ENCODE data around the gene MRPS15.

The MRPS15 gene

DNA sequence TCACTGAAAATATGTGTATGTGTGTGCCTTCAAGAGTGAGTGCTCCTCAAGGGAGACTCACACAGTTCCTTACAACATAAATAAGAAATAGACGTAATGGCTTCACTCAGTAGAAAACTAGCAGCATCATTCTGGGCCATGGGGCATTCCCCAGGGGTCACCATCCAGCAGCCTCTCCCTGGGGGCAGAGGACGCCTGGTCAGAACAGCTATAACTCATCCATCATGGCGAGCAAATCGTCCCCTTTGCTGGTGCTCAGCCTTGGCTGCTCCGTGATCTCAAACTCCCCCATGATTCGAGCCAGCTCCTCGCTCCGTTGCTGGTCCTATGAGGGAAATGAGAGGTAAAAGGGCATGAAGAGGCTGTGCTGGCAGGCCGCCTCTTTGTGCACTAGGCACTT, 46.3 kb downstream of the MRPS15 start:
- no peak for DNase-seq

DNA sequence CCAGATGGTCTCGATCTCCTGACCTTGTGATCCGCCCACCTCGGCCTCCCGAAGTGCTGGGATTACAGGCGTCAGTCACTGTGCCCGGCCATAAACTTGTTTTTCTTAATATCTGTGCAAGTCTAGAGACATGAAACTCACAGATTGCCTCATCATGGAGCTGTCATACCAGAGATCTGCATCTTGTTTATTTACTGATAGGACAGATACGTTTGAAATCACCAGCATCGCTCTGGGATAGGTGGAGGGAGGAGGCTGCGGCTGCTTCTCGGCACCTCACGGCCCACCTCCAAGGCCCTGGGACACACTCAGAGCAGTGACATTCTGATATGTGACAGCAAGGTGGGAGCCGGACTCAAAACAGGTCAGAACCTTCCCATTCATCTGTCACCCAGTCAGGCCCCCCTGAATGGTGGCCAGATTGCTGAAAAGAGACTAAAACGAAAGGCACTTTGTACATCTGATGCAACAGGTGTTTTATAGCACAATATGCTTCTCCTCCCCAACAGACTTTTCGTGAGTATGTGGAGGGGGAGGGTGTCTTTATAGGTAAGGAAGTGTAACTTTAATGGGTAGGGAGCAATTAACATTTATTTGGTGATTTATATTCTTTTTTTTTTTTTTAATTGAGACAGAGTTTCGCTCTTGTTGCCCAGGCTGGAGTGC, 48.4 kb downstream of the MRPS15 start:
- DNase-seq, result peak in 1 of 2 experiments; percentile 2

- DNase-seq, result no peak
Observed at GRCh38 chr1:36414384-36414783, 49.8 kb downstream of the MRPS15 start.

DNA sequence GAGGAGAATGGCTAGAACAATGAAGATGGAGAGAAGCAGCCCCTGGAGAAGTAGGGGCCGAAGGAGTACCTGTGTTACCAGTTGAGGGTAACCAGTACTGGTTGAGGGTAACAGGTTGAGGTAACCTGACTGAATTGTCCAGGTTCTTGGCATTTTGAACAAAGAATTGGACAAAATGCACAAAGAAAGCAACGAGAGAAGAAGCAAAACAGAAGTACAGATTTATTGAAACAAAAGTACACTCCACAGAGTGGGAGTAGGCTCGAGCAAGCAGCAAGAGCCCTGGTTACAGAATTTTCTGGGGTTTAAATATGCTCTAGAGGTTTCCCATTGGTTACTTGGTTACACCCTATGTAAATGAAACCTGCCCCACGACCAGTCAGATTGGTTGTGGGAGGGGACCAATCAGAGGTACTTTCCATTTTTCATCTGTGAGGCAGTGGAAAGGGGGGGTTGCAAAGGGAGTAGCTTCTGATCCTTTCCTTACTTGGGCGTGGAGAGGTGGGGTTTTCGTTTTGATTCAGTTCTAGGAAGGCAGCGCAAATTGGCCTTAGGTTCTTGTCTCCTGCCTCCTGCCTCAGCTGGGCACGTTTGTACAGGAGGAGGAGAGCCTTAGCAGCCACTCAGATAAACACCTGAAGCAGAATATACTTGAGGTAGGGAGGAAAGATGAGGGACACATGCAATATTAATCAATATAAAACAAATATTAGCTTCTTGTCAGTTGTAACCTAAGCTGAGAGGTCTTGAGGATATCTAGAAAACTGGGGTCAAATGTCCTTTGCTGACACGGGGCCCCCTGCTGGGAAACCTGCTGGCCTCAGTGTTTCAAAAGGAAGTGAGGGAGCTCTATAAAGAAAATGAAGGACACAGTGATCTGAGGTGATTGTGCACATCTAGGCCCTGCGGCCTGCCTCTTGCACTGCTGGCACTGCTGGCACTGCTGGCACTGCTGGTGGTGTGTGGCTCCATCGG, 52.2 kb downstream of the MRPS15 start:
- DNase-seq, result peak in 1 of 2 experiments; percentile 24

- no peak for DNase-seq
Observed at GRCh38 chr1:36408479-36408878, 55.7 kb downstream of the MRPS15 start.

- no peak for DNase-seq
Observed at GRCh38 chr1:36406440-36406839, 57.7 kb downstream of the MRPS15 start.

Measured in NCI-H446 (cell line).